OCI-M2 (cell line): Measurements from ENCODE around the gene CGN.

Source experiments
- DNase-seq: peaks from one replicate; lab custom pipeline; 2025; ENCODE audit not compliant: unreplicated experiment; lab: John Stamatoyannopoulos, UW

Gene CGN

GRCh38 chr1:151547119-151547899 is 36.1 kb downstream of the CGN start:
- no peak for DNase-seq

- DNase-seq, result no peak
These were observed 36.7 kb downstream of the CGN start for GRCh38 chr1:151547900-151548230.

- DNase-seq, result no peak
These were observed 38.0 kb downstream of the CGN start for GRCh38 chr1:151549199-151549598.

- no peak for DNase-seq
These were observed 42.5 kb downstream of the CGN start for GRCh38 chr1:151553659-151554058.

GRCh38 chr1:151556052-151556451 is 44.9 kb downstream of the CGN start:
- DNase-seq, result no peak

- no peak for DNase-seq
These were observed 51.5 kb downstream of the CGN start for GRCh38 chr1:151562661-151563060.

GRCh38 chr1:151563376-151563775 is 52.2 kb downstream of the CGN start:
- no peak for DNase-seq

GRCh38 chr1:151565502-151566189 is 54.5 kb downstream of the CGN start:
- DNase-seq, result no peak

GRCh38 chr1:151568626-151569088 is 57.5 kb downstream of the CGN start:
- DNase-seq, result no peak

- DNase-seq, result no peak
These were observed 59.6 kb downstream of the CGN start for GRCh38 chr1:151570819-151571218.

- DNase-seq, result no peak
These were observed 63.7 kb downstream of the CGN start for GRCh38 chr1:151574575-151575529.

GRCh38 chr1:151577173-151577572 is 66.0 kb downstream of the CGN start:
- no peak for DNase-seq

- no peak for DNase-seq
These were observed 67.8 kb downstream of the CGN start for GRCh38 chr1:151578941-151579340.

GRCh38 chr1:151579436-151580225 is 68.4 kb downstream of the CGN start:
- no peak for DNase-seq

GRCh38 chr1:151581451-151581850 is 70.3 kb downstream of the CGN start:
- DNase-seq, result no peak

GRCh38 chr1:151581921-151582320 is 70.7 kb downstream of the CGN start:
- DNase-seq, result no peak

- DNase-seq, result no peak
These were observed 72.6 kb downstream of the CGN start for GRCh38 chr1:151583796-151584195.

- no peak for DNase-seq
These were observed 73.1 kb downstream of the CGN start for GRCh38 chr1:151584278-151584677.

- DNase-seq, result no peak
These were observed 73.6 kb downstream of the CGN start for GRCh38 chr1:151584780-151585179.

GRCh38 chr1:151585622-151586021 is 74.4 kb downstream of the CGN start:
- no peak for DNase-seq
